Suppressor macrophage treated with lipopolysaccharide for 1 hour (primary cell): ENCODE measurements around the gene WNT2B.
A peak's percentile ranks its signal among the peaks of the same experiment; 100 is the strongest.

Source experiments
- DNase-seq, 3 donors: peaks; one replicate each; pipeline ENCODE4 v3.0.0-alpha.2; 2020 to 2022

The WNT2B gene

GRCh38 chr1:112529301-112529700, 20.5 kb downstream of the WNT2B start:
- DNase-seq, result no peak

GRCh38 chr1:112530832-112531231, 22.1 kb downstream of the WNT2B start:
- no peak for DNase-seq

- DNase-seq, result no peak
Observed at GRCh38 chr1:112532064-112532463, 23.3 kb downstream of the WNT2B start.

GRCh38 chr1:112533029-112533428, 24.3 kb downstream of the WNT2B start:
- no peak for DNase-seq

- DNase-seq, result no peak
Observed at GRCh38 chr1:112536561-112536960, 27.8 kb downstream of the WNT2B start.

GRCh38 chr1:112537456-112537855, 28.7 kb downstream of the WNT2B start:
- no peak for DNase-seq

- DNase-seq, result no peak
Observed at GRCh38 chr1:112538883-112539282, 30.1 kb downstream of the WNT2B start.

GRCh38 chr1:112540226-112540794, 31.5 kb downstream of the WNT2B start:
- no peak for DNase-seq

- no peak for DNase-seq
Observed at GRCh38 chr1:112541299-112541698, 32.5 kb downstream of the WNT2B start.

- DNase-seq, result no peak
Observed at GRCh38 chr1:112542206-112542973, 33.6 kb downstream of the WNT2B start.

- DNase-seq, result peak; percentile 53 to 81 (median 80)
Observed at GRCh38 chr1:112544011-112544688, 35.4 kb downstream of the WNT2B start.

- no peak for DNase-seq
Observed at GRCh38 chr1:112544751-112545150, 36.0 kb downstream of the WNT2B start.

- DNase-seq, result no peak
Observed at GRCh38 chr1:112546076-112546475, 37.3 kb downstream of the WNT2B start.

GRCh38 chr1:112548547-112548946, 39.8 kb downstream of the WNT2B start:
- DNase-seq, result peak in 1 of 3 donors; percentile 18

- DNase-seq, result no peak
Observed at GRCh38 chr1:112549590-112549989, 40.8 kb downstream of the WNT2B start.

GRCh38 chr1:112554411-112554810, 45.6 kb downstream of the WNT2B start:
- DNase-seq, result no peak

GRCh38 chr1:112557385-112557784, 48.6 kb downstream of the WNT2B start:
- no peak for DNase-seq

- no peak for DNase-seq
Observed at GRCh38 chr1:112558634-112559033, 49.9 kb downstream of the WNT2B start.

- no peak for DNase-seq
Observed at GRCh38 chr1:112563341-112563740, 54.6 kb downstream of the WNT2B start.

- DNase-seq, result no peak
Observed at GRCh38 chr1:112564081-112564480, 55.3 kb downstream of the WNT2B start.

- DNase-seq, result no peak
Observed at GRCh38 chr1:112565800-112566199, 57.0 kb downstream of the WNT2B start.

GRCh38 chr1:112575154-112575804, 66.5 kb downstream of the WNT2B start:
- peak in 1 of 3 donors; percentile 4 for DNase-seq

- DNase-seq, result no peak
Observed at GRCh38 chr1:112576240-112576639, 67.5 kb downstream of the WNT2B start.
